ENCODE measurements around the gene SMARCD2.
"Not testable (repeated sequence)": the region's sequence is repeated elsewhere in the genome, so short reads cannot be mapped to it uniquely, and the experiment has no call there.

Gene SMARCD2

GRCh38 chr17:63798572-63799106, 43.8 kb downstream of the SMARCD2 start:
- Histone ChIP-seq H3K4me3 (ENCODE audit: low read length in 2 of 2) (no peak overlapping the region), H3K27ac (ENCODE audit: low read length) (no peak overlapping the region), H3K9ac (ENCODE audit: low read length in 2 of 2) (no peak overlapping the region), H3K4me1 (ENCODE audit: control insufficient read depth, insufficient read depth, low read length) (no peaks in the 10 kb centered on the region), H3K27me3 (ENCODE audit: control insufficient read depth in 1 of 2, insufficient read depth in 2 of 2, low read length in 2 of 2) (no peaks in the 10 kb centered on the region), H3K9me3 (ENCODE audit: control insufficient read depth in 2 of 2, low read length in 2 of 2) (no peaks in the 10 kb centered on the region), H3K36me3 (ENCODE audit: control insufficient read depth in 2 of 2, insufficient read depth in 2 of 2, low read length in 2 of 2) (peaks cover 54 to 76% of the 10 kb centered on the region in 2 donors)

DNA sequence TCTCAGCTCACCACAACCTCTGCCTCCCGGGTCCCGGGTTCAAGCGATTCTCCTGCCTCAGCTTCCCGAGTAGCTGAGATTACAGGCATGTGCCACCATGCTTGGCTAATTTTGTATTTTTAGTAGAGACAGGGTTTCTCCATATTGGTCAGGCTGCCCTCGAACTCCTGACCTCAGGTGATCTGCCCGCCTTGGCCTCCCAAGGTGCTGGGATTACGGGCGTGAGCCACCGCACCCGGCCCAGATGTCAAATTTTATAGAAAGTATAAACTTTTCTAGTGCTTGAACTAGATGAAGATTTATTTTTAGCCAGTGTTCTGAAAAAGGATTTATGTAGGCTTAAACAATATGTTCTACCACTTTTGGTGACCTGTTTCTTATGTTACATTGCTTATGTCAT, 46.1 kb downstream of the SMARCD2 start:
- not testable (repeated sequence) for H3K27ac ChIP-seq (ENCODE audit: low read length); H3K9me3 ChIP-seq (ENCODE audit: control insufficient read depth in 2 of 2, low read length in 2 of 2); H3K9ac ChIP-seq (ENCODE audit: low read length in 2 of 2); H3K4me1 ChIP-seq (ENCODE audit: control insufficient read depth, insufficient read depth, low read length); H3K4me3 ChIP-seq (ENCODE audit: low read length in 2 of 2); H3K27me3 ChIP-seq (ENCODE audit: control insufficient read depth in 1 of 2, insufficient read depth in 2 of 2, low read length in 2 of 2)
- H3K36me3 ChIP-seq (ENCODE audit: control insufficient read depth in 2 of 2, insufficient read depth in 2 of 2, low read length in 2 of 2) = peaks cover 53 to 66% of the 10 kb centered on the region in 2 donors

GRCh38 chr17:63792055-63792729, 50.3 kb downstream of the SMARCD2 start:
- Histone ChIP-seq H3K27ac (ENCODE audit: low read length) (no peak overlapping the region), H3K4me3 (ENCODE audit: low read length in 2 of 2) (no peak overlapping the region), H3K36me3 (ENCODE audit: control insufficient read depth in 2 of 2, insufficient read depth in 2 of 2, low read length in 2 of 2) (peaks cover 37 to 42% of the 10 kb centered on the region in 2 donors), H3K4me1 (ENCODE audit: control insufficient read depth, insufficient read depth, low read length) (no peaks in the 10 kb centered on the region), H3K27me3 (ENCODE audit: control insufficient read depth in 1 of 2, insufficient read depth in 2 of 2, low read length in 2 of 2) (no peaks in the 10 kb centered on the region), H3K9ac (ENCODE audit: low read length in 2 of 2) (no peak overlapping the region), H3K9me3 (ENCODE audit: control insufficient read depth in 2 of 2, low read length in 2 of 2) (no peaks in the 10 kb centered on the region)

- peaks cover 26 to 33% of the 10 kb centered on the region in 2 donors for H3K36me3 ChIP-seq (ENCODE audit: control insufficient read depth in 2 of 2, insufficient read depth in 2 of 2, low read length in 2 of 2)
- no peak overlapping the region for H3K4me3 ChIP-seq (ENCODE audit: low read length in 2 of 2)
- H3K27me3 ChIP-seq (ENCODE audit: control insufficient read depth in 1 of 2, insufficient read depth in 2 of 2, low read length in 2 of 2) = no peaks in the 10 kb centered on the region
- H3K27ac ChIP-seq (ENCODE audit: low read length) = no peak overlapping the region
- H3K9ac ChIP-seq (ENCODE audit: low read length in 2 of 2) = no peak overlapping the region
- H3K4me1 ChIP-seq (ENCODE audit: control insufficient read depth, insufficient read depth, low read length) = no peaks in the 10 kb centered on the region
- H3K9me3 ChIP-seq (ENCODE audit: control insufficient read depth in 2 of 2, low read length in 2 of 2) = no peaks in the 10 kb centered on the region
Observed at GRCh38 chr17:63790057-63790456, 52.4 kb downstream of the SMARCD2 start.

DNA sequence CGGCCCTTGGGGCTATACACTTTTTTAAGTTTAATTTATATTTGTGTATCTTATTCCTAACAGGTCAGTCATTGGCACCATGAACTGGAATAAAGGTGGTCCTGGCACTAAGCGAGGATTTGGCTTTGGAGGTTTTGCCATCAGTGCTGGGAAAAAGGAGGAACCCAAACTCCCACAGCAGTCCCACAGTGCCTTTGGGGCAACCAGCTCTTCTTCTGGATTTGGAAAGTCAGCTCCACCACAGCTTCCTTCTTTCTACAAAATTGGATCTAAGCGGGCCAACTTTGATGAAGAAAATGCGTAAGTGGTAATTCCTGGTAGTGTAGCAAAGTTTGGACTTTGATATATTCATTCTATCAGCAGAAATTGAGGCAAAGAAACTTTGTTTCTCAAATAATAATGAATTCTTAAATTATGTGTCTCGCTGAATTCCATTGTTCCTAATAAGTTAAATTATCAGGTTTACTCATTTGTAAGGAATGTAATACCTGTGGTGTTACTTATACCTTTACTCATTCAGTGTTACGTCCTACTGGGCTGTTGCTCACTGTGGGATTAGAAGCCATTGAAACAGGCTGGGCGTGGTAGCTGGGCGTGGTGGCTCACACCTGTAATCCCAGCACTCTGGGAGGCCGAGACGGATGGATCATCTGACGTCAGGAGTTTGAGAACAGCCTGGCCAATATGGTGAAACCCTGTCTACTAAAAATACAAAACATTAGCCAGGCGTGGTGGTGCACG, 55.3 kb downstream of the SMARCD2 start:
- no peaks in the 10 kb centered on the region for H3K9me3 ChIP-seq (ENCODE audit: control insufficient read depth in 2 of 2, low read length in 2 of 2)

GRCh38 chr17:63786117-63786516, 56.4 kb downstream of the SMARCD2 start:
- peaks cover 15% of the 10 kb centered on the region in 2 donors for H3K36me3 ChIP-seq (ENCODE audit: control insufficient read depth in 2 of 2, insufficient read depth in 2 of 2, low read length in 2 of 2)
- no peak overlapping the region for H3K9ac ChIP-seq (ENCODE audit: low read length in 2 of 2)
- H3K27me3 ChIP-seq (ENCODE audit: control insufficient read depth in 1 of 2, insufficient read depth in 2 of 2, low read length in 2 of 2) = no peaks in the 10 kb centered on the region
- no peaks in the 10 kb centered on the region for H3K9me3 ChIP-seq (ENCODE audit: control insufficient read depth in 2 of 2, low read length in 2 of 2)
- H3K4me1 ChIP-seq (ENCODE audit: control insufficient read depth, insufficient read depth, low read length) = no peaks in the 10 kb centered on the region
- H3K27ac ChIP-seq (ENCODE audit: low read length) = no peak overlapping the region
- H3K4me3 ChIP-seq (ENCODE audit: low read length in 2 of 2) = no peak overlapping the region

More for the DNA sequence above, 55.3 kb downstream of the SMARCD2 start:
- Histone ChIP-seq H3K27ac (ENCODE audit: low read length) (no peak overlapping the region), H3K36me3 (ENCODE audit: control insufficient read depth in 2 of 2, insufficient read depth in 2 of 2, low read length in 2 of 2) (peaks cover 15% of the 10 kb centered on the region in 2 donors), H3K4me3 (ENCODE audit: low read length in 2 of 2) (no peak overlapping the region), H3K4me1 (ENCODE audit: control insufficient read depth, insufficient read depth, low read length) (no peaks in the 10 kb centered on the region), H3K9ac (ENCODE audit: low read length in 2 of 2) (no peak overlapping the region), H3K27me3 (ENCODE audit: control insufficient read depth in 1 of 2, insufficient read depth in 2 of 2, low read length in 2 of 2) (no peaks in the 10 kb centered on the region)

DNA sequence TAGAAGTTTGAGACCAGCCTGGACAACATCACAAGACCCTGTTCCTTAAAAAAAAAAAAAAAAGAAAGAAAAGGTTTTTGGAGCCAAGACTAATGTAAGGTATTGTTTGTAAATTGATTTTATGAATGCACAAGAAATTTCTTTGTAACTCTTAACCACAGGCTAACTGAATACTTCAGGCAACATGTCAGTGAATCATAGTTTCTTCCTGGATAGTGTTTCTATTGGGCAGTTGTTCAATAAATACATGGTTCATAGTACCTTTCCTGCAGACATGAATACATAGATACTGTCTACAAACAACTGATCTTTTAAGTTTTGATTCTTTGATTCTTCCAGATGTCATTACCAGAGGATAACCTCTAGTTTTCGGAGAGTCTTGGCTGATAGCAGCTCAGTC, 56.9 kb downstream of the SMARCD2 start:
- Histone ChIP-seq H3K27ac (ENCODE audit: low read length) (no peak overlapping the region), H3K9ac (ENCODE audit: low read length in 2 of 2) (no peak overlapping the region), H3K36me3 (ENCODE audit: control insufficient read depth in 2 of 2, insufficient read depth in 2 of 2, low read length in 2 of 2) (peaks cover 15 to 16% of the 10 kb centered on the region in 2 donors), H3K4me3 (ENCODE audit: low read length in 2 of 2) (no peak overlapping the region), H3K4me1 (ENCODE audit: control insufficient read depth, insufficient read depth, low read length) (no peaks in the 10 kb centered on the region), H3K9me3 (ENCODE audit: control insufficient read depth in 2 of 2, low read length in 2 of 2) (no peaks in the 10 kb centered on the region), H3K27me3 (ENCODE audit: control insufficient read depth in 1 of 2, insufficient read depth in 2 of 2, low read length in 2 of 2) (no peaks in the 10 kb centered on the region)

- Histone ChIP-seq H3K9ac (ENCODE audit: low read length in 2 of 2) (no peak overlapping the region), H3K27ac (ENCODE audit: low read length) (no peak overlapping the region), H3K4me3 (ENCODE audit: low read length in 2 of 2) (no peak overlapping the region), H3K27me3 (ENCODE audit: control insufficient read depth in 1 of 2, insufficient read depth in 2 of 2, low read length in 2 of 2) (no peaks in the 10 kb centered on the region), H3K36me3 (ENCODE audit: control insufficient read depth in 2 of 2, insufficient read depth in 2 of 2, low read length in 2 of 2) (peaks cover 8 to 10% of the 10 kb centered on the region in 2 donors), H3K4me1 (ENCODE audit: control insufficient read depth, insufficient read depth, low read length) (no peaks in the 10 kb centered on the region), H3K9me3 (ENCODE audit: control insufficient read depth in 2 of 2, low read length in 2 of 2) (no peaks in the 10 kb centered on the region)
Observed at GRCh38 chr17:63783522-63783921, 59.0 kb downstream of the SMARCD2 start.

Measured in stomach smooth muscle (tissue), 2 donors.